ENCODE measurements around the gene MED13. TPM values are rescaled to one million over a fixed set of nuclear protein-coding genes. Genes with fewer than 3 reads are reported as not detected.

MED13 gene
- polyA plus RNA-seq, 3 donors: 2.1 to 32.0 (median 5.0) TPM

DNA sequence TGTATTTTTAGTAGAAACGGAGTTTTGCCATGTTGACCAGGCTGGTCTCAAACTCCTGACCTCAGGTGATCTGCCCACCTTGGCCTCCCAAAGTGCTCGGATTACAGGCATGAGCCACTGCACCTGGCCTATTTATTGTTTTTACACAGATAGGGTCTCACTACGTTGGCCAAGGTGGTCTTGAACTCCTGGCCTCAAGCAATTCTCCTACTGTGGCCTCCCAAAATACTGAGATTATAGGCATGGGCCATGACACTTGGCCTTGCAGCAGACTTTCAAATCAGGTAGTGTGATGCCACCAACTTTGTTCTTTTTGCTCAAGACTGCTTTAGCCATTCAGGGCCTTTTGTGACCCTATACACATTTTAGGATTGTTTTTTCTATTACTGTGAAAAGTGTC is 75.6 kb downstream of the MED13 start:
- no peak overlapping the region for H3K4me3 ChIP-seq (replicated peaks in 1 of 3; ENCODE audit: low read depth in 2 of 3, low read length in 3 of 3)
- peaks cover 85 to 92% of the 10 kb centered on the region in 2 donors for H3K36me3 ChIP-seq (replicated peaks in 1 of 2; ENCODE audit: control insufficient read depth in 1 of 2, insufficient read depth in 2 of 2, low read length in 2 of 2)
- Mint-ChIP-seq H3K4me3 (no peak overlapping the region), H3K9me3 (no peaks in the 10 kb centered on the region), H3K27me3 (ENCODE audit: low read depth in 3 of 3) (no peaks in the 10 kb centered on the region), H3K27ac (no peak overlapping the region), H3K36me3 (peaks cover 63 to 74% of the 10 kb centered on the region in 2 donors), H3K4me1 (no peaks in the 10 kb centered on the region)
- peaks cover 19% of the 10 kb centered on the region for H4K20me1 ChIP-seq (ENCODE audit: insufficient read depth, low read length)
- H2AFZ ChIP-seq (ENCODE audit: insufficient read depth, low read depth, low read length, poor library complexity, severe bottlenecking): no peak overlapping the region
- no peak overlapping the region for H3K9ac ChIP-seq (ENCODE audit: insufficient read depth, low read length, poor library complexity, severe bottlenecking)
- intact Hi-C loops (cut with micrococcal nuclease): no loop called here
- TF ChIP-seq, protein P1, sequence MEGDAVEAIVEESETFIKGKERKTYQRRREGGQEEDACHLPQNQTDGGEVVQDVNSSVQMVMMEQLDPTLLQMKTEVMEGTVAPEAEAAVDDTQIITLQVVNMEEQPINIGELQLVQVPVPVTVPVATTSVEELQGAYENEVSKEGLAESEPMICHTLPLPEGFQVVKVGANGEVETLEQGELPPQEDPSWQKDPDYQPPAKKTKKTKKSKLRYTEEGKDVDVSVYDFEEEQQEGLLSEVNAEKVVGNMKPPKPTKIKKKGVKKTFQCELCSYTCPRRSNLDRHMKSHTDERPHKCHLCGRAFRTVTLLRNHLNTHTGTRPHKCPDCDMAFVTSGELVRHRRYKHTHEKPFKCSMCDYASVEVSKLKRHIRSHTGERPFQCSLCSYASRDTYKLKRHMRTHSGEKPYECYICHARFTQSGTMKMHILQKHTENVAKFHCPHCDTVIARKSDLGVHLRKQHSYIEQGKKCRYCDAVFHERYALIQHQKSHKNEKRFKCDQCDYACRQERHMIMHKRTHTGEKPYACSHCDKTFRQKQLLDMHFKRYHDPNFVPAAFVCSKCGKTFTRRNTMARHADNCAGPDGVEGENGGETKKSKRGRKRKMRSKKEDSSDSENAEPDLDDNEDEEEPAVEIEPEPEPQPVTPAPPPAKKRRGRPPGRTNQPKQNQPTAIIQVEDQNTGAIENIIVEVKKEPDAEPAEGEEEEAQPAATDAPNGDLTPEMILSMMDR (IDR thresholded peaks at IDR 0.05): no peak
- no peak overlapping the region for H3K4me2 ChIP-seq (replicated peaks; ENCODE audit: extremely low read depth, low read length, poor library complexity, severe bottlenecking)
- DNase-seq: no peak
- no peak overlapping the region for H3K27ac ChIP-seq (ENCODE audit: low read depth in 1 of 2, low read length in 2 of 2)
- no peaks in the 10 kb centered on the region for H3K4me1 ChIP-seq (ENCODE audit: control insufficient read depth in 1 of 2, insufficient read depth in 2 of 2, low read length in 2 of 2)
- peaks cover 3% of the 10 kb centered on the region for H3K79me2 ChIP-seq (ENCODE audit: insufficient read depth, low read length)
- no peaks in the 10 kb centered on the region for H3K27me3 ChIP-seq (ENCODE audit: control insufficient read depth in 2 of 2, insufficient read depth in 2 of 2, low read length in 2 of 2)
- WGBS (ENCODE audit: insufficient coverage): 100% methylated on average over 3 of the region's 3 CpGs
- H3K9me3 ChIP-seq (replicated peaks in 1 of 2; ENCODE audit: control insufficient read depth in 1 of 2, insufficient read depth in 1 of 2, low read length in 2 of 2): no peaks in the 10 kb centered on the region

DNA sequence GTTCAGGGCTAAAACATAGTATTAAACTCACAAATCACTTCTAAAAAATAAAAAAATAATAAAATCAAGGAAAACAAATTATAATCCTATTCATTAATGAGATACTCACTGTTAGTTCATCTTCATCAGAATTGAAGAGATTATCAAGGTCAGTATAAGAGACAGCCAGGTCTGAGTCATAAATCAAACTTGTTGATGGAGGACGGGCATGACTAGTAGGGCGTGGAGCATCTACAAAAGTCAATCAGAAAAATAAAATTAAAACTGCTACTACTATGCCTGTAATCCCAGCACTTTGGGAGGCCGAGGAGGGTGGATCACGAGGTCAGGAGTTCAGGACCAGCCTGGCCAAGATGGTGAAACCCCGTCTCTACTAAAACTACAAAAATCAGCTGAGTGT is 78.2 kb downstream of the MED13 start:
- Mint-ChIP-seq H3K4me3 (no peak overlapping the region), H3K36me3 (peaks cover 67 to 75% of the 10 kb centered on the region in 2 donors), H3K9me3 (no peaks in the 10 kb centered on the region), H3K4me1 (no peaks in the 10 kb centered on the region), H3K27ac (peak overlapping the region in 2 of 7 donors; percentile 40 to 42), H3K27me3 (ENCODE audit: low read depth in 3 of 3) (no peaks in the 10 kb centered on the region)
- TF ChIP-seq, protein P1 (IDR thresholded peaks at IDR 0.05): no peak
- no peak overlapping the region for H3K4me3 ChIP-seq (replicated peaks in 1 of 3; ENCODE audit: low read depth in 2 of 3, low read length in 3 of 3)
- WGBS (ENCODE audit: insufficient coverage): 100% methylated on average over 2 of the region's 5 CpGs
- H3K27ac ChIP-seq (ENCODE audit: low read depth in 1 of 2, low read length in 2 of 2): no peak overlapping the region
- H4K20me1 ChIP-seq (ENCODE audit: insufficient read depth, low read length): peaks cover 19% of the 10 kb centered on the region
- intact Hi-C loops (cut with micrococcal nuclease): no loop called here
- peaks cover 5% of the 10 kb centered on the region for H3K79me2 ChIP-seq (ENCODE audit: insufficient read depth, low read length)
- no peaks in the 10 kb centered on the region for H3K9me3 ChIP-seq (replicated peaks in 1 of 2; ENCODE audit: control insufficient read depth in 1 of 2, insufficient read depth in 1 of 2, low read length in 2 of 2)
- no peak overlapping the region for H2AFZ ChIP-seq (ENCODE audit: insufficient read depth, low read depth, low read length, poor library complexity, severe bottlenecking)
- H3K4me1 ChIP-seq (ENCODE audit: control insufficient read depth in 1 of 2, insufficient read depth in 2 of 2, low read length in 2 of 2): no peaks in the 10 kb centered on the region
- H3K36me3 ChIP-seq (replicated peaks in 1 of 2; ENCODE audit: control insufficient read depth in 1 of 2, insufficient read depth in 2 of 2, low read length in 2 of 2): peaks cover 92% of the 10 kb centered on the region in 2 donors
- H3K27me3 ChIP-seq (ENCODE audit: control insufficient read depth in 2 of 2, insufficient read depth in 2 of 2, low read length in 2 of 2): no peaks in the 10 kb centered on the region
- no peak overlapping the region for H3K4me2 ChIP-seq (replicated peaks; ENCODE audit: extremely low read depth, low read length, poor library complexity, severe bottlenecking)
- no peak overlapping the region for H3K9ac ChIP-seq (ENCODE audit: insufficient read depth, low read length, poor library complexity, severe bottlenecking)
- no peak for DNase-seq

Measured in CD14-positive monocyte (primary cell).